Glomerular visceral epithelial cell (primary cell): Measurements from ENCODE around the gene VANGL2.

Experiments
- DNase-seq: peaks from one replicate; pipeline ENCODE4 v3.0.0-alpha.2; 2016; ENCODE audit errors: extremely low spot score

Gene VANGL2

GRCh38 chr1:160427625-160428024, 27.3 kb downstream of the VANGL2 start:
- no peak for DNase-seq

DNA sequence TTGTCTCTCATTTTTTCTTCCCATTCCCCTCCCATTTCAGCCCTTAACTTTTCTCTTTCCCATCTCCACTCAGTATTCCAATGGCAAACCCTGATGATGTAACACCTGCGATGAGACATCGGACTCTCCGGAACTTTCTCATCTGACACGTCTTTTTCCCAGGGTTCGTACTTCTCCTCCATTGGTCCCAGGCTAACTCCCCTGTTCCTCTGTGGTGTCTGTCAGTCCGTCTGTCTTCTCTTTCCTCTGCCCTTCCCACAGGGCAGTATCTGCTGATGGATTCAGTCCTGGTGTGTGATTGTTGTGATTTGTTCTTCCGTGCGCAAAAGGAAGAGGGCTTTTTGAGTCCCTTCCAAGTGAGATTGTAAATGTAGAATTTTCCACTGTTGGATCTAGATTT, 27.7 kb downstream of the VANGL2 start:
- DNase-seq: no peak

GRCh38 chr1:160428655-160429054, 28.3 kb downstream of the VANGL2 start:
- peak; percentile 53 for DNase-seq

DNA sequence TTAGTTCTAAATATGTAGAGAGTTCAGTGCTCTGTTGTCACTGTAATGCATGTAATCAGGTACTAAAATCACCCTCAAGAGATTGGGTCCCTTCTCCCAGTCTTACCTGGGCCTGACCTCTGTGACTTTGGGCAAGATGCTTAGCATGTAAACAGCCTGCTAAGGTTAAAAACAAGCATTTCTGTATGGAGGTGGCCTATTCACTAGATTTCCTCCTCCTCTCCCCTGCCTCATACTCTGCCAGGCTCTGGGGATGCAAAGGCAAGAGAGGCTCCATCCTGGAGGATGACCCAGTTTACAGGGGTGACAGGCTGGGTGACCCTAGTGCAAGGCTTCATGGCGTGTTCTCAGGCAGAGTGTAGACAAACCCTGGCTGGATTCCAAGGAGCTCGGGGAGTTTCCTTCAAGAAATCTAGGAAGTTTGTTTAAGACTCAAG, 28.8 kb downstream of the VANGL2 start:
- no peak for DNase-seq

- no peak for DNase-seq
These were observed 29.6 kb downstream of the VANGL2 start for GRCh38 chr1:160429702-160430535.

GRCh38 chr1:160431006-160431405, 30.6 kb downstream of the VANGL2 start:
- DNase-seq: no peak

DNA sequence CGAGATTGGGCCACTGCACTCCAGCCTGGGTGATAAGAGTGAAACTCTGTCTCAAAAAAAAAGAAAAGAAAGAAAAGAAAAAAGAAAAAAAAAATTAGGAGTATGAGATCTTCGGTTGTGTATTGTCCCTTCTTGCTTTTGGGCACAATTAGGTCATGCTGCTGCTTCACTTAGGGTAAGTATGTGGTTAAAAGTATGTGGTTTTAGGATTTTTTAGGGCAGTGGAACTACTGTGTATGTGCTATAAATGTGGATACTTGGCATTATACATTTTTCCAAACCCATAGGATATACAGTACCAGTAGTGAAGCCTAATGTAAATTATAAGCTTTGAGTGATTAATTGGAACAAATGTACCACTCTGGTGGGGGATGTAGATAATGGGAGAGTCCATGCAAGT, 31.2 kb downstream of the VANGL2 start:
- DNase-seq: no peak

GRCh38 chr1:160432371-160432786, 32.0 kb downstream of the VANGL2 start:
- no peak for DNase-seq

DNA sequence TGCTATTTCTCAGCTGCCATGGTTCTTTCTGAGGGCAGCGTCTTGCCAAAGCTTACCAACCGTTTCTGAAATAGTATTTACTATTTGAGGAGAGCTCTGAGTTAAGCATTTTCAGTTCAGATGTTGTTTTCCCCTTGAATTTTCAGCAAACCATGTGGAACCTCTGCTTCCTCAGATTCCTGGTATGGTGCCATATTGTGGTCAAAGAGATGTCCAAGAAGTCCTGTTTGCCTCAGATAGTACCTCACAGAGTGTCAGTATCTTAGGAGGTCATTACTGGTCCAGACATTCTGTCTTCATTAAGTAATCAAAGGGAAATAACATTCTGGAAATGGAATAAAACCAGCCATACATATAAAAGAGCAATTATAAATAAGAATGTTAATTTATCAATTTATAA, 36.6 kb downstream of the VANGL2 start:
- DNase-seq: no peak

DNA sequence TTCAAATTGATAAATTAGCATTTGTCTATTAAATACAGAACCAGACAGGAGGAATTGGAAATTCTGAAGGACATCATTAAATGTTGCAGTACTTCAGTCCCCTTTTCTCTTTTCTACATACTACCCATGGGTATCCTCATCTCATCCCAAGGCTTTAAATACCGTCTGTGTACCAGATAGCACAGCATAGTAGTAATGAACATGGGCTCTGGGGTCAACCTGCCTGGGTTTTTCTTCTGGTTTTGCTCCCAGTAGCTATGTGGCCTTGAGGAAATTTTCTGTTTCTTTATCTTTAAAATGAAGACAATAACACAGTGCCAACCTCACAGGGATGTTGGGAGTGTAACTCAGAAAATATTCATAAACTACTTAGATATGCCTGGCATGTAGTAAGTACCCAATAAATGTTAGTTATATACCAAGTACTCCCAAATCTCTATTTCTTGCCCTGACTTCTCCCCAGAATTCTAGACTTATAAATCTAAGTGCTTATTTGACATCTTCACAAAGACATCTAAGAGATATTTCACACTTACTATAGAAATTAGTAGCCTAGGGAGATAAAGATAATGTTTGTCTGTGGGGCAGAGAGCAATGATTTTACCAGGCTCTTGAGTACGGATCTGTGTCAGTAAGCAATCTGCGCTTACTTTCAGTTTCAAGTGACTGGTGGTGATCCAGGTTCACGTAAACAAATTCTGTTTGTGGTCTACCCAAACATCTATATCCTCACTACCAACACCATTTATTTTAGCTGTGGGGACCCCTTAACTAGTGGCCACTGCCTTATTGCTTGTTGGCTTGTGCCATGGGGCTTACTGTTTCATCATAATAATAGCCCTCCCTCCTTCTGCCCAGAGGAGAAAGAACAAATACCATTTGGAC, 37.3 kb downstream of the VANGL2 start:
- no peak for DNase-seq

GRCh38 chr1:160438317-160438918, 38.1 kb downstream of the VANGL2 start:
- DNase-seq: no peak

DNA sequence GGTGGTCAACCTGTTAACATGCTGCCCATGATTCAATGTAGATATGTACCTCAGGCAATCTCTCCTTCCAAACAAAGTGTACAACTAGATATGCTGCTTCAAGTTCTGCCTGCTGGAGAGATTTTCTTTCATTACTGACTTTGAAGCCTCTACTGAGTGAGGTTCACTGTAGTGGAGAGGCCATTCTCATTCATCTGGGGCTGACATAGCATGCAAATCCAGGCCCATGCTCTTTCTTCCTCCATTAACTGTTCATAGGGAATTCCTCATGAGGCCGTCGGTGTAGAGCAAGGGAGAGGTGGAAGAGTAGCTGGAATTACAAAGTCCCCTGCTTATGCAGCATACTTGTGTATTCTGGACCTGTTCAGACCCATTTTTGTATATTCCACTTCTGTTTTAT, 38.6 kb downstream of the VANGL2 start:
- no peak for DNase-seq

GRCh38 chr1:160439718-160440117, 39.4 kb downstream of the VANGL2 start:
- DNase-seq: no peak

GRCh38 chr1:160446945-160447600, 46.7 kb downstream of the VANGL2 start:
- no peak for DNase-seq

DNA sequence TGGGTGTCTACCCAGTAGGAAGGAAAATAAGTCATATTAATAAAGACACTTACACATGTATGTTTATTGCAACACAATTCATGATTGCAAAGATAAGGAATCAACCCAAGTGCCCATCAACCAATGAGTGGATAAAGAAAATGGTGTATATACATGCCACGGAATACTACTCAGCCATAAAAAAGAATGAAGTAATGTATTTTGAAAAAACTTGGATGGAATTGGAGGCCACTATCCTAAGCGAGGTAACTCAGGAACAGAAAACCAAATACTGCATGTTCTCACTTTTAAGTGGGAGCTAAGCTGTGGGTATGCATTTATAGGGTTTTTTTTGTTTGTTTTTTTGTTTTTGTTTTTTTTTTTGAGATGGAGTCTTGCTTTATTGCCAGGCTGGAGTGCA, 49.1 kb downstream of the VANGL2 start:
- no peak for DNase-seq

DNA sequence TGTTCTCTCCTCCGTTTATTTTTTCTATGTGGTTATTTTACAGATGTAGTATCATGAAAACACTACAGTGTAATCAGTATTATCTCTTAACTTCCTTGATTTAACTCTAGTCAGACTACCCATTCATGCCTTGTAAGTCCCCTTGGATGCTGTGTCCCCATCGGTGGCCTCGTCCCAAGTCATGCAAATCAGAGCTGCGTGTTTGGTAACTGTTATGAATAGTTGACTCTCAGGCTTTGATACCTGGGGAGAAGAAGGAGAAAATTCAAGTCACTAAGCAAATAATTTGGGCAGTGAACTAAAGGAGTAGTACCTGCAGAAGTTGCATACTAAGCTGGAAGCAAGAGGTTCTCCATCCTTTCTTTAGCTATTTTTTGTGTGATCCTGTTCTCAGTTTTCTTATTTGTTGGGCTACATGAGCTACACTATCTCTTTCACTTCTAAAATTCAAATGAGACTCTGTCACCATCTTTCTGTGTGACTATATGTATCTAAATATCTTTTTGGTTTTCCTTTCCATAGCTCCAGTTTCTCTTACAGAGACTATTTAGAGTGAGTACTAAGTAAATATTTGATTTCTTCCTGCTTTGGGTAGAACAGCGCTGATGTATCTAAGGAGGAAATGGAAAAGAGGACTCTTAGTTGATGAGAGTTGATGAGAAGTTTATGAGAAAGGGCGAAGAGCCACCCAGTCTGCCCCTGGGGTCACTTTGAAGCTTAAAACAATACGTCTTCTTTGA, 50.9 kb downstream of the VANGL2 start:
- DNase-seq: no peak

- no peak for DNase-seq
These were observed 51.5 kb downstream of the VANGL2 start for GRCh38 chr1:160451859-160452232.

DNA sequence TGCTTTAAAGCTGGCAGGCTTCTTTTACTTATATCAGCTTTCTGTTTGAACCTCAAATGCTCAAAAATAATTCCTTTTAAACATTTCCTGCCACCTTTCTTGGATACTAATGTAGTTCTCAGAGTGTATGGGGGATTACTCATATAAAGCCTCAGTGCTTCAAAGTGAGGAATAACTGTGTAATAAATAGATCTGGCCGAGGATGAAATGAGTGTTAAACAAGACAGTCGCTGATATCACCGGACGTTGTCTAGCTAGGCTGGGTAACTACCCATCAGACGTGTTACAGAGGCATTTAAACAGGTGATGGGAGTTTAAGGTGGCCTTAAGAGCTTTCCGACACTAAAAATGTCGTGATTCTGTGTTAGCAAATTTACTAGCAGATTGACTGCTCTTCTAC, 53.1 kb downstream of the VANGL2 start:
- DNase-seq: no peak

GRCh38 chr1:160454371-160455152, 54.2 kb downstream of the VANGL2 start:
- DNase-seq: no peak

GRCh38 chr1:160455153-160455517, 54.8 kb downstream of the VANGL2 start:
- no peak for DNase-seq

GRCh38 chr1:160459056-160459455, 58.7 kb downstream of the VANGL2 start:
- no peak for DNase-seq
